ENCODE measurements around the gene ZNF335.
"Not testable (repeated sequence)": the region's sequence is repeated elsewhere in the genome, so short reads cannot be mapped to it uniquely, and the experiment has no call there.

Gene ZNF335

GRCh38 chr20:46000262-46000996 is 28.4 kb upstream of the ZNF335 start:
- DNase-seq = no peak

GRCh38 chr20:45999557-46000261 is 27.7 kb upstream of the ZNF335 start:
- no peak for DNase-seq

- peak in 1 of 2 donors; percentile 5 for DNase-seq
These were observed 26.8 kb upstream of the ZNF335 start for GRCh38 chr20:45998761-45999160.

- DNase-seq = no peak
These were observed 26.3 kb upstream of the ZNF335 start for GRCh38 chr20:45998337-45998736.

GRCh38 chr20:45997187-45997586 is 25.2 kb upstream of the ZNF335 start:
- no peak for DNase-seq

- not testable (repeated sequence) for DNase-seq
These were observed 23.6 kb upstream of the ZNF335 start for GRCh38 chr20:45995495-45996097.

GRCh38 chr20:45994761-45995493 is 22.9 kb upstream of the ZNF335 start:
- DNase-seq = no peak

GRCh38 chr20:45993197-45993951 is 21.4 kb upstream of the ZNF335 start:
- no peak for DNase-seq

- no peak for DNase-seq
These were observed 19.6 kb upstream of the ZNF335 start for GRCh38 chr20:45991616-45992015.

GRCh38 chr20:45988830-45989229 is 16.8 kb upstream of the ZNF335 start:
- DNase-seq = not testable (repeated sequence)

- DNase-seq = peak in 1 of 2 donors; percentile 42
These were observed 15.2 kb upstream of the ZNF335 start for GRCh38 chr20:45987108-45987780.

GRCh38 chr20:45985573-45985972 is 13.6 kb upstream of the ZNF335 start:
- DNase-seq = no peak

- no peak for DNase-seq
These were observed 11.3 kb upstream of the ZNF335 start for GRCh38 chr20:45983279-45983743.

- no peak for DNase-seq
These were observed 9.3 kb upstream of the ZNF335 start for GRCh38 chr20:45981261-45981660.

GRCh38 chr20:45976086-45976485 is 4.1 kb upstream of the ZNF335 start:
- no peak for DNase-seq

- no peak for DNase-seq
These were observed 3.7 kb upstream of the ZNF335 start for GRCh38 chr20:45975686-45976085.

- no peak for DNase-seq
These were observed 3.0 kb upstream of the ZNF335 start for GRCh38 chr20:45974896-45975565.

GRCh38 chr20:45972500-45973183 is 639 bp upstream of the ZNF335 start:
- DNase-seq = no peak

GRCh38 chr20:45971425-45971674 is 653 bp downstream of the ZNF335 start:
- DNase-seq = no peak

GRCh38 chr20:45970646-45971424 is 1.2 kb downstream of the ZNF335 start:
- no peak for DNase-seq
